ENCODE results near the gene CPA1.
A peak's percentile ranks its signal among the peaks of the same experiment; 100 is the strongest.

CPA1 gene

GRCh38 chr7:130432886-130433285, 52.6 kb downstream of the CPA1 start:
- peak; percentile 29 for DNase-seq

GRCh38 chr7:130433301-130433700, 53.0 kb downstream of the CPA1 start:
- DNase-seq, result no peak

- DNase-seq, result no peak
These were observed 55.1 kb downstream of the CPA1 start for GRCh38 chr7:130435311-130435854.

- no peak for DNase-seq
These were observed 56.0 kb downstream of the CPA1 start for GRCh38 chr7:130436253-130436652.

All from kidney glomerular epithelial cell (primary cell).